H9 (cell line): Measurements from ENCODE around the gene PLXND1. TPM values are rescaled to one million over a fixed set of nuclear protein-coding genes. Genes with fewer than 3 reads are reported as not detected.

Experiments
- DNase-seq: peaks from one replicate; pipeline ENCODE4 v3.0.0-alpha.2; 2017
- H2AFZ ChIP-seq: one replicate; pipeline ENCODE4 v1.6.1; 2013; ENCODE audit warnings: mild to moderate bottlenecking, low read length, control low read depth, moderate library complexity
- H2AK5ac ChIP-seq: 2 replicates; pipeline ENCODE4 v1.6.1; 2013; ENCODE audit warnings: low read length, control low read depth, mixed read lengths; ENCODE audit not compliant: insufficient read length
- H2BK120ac ChIP-seq: one replicate; pipeline ENCODE4 v1.6.1; 2013; ENCODE audit warnings: low read depth, mild to moderate bottlenecking, low read length, control low read depth, inconsistent platforms; ENCODE audit not compliant: poor library complexity, severe bottlenecking
- H2BK12ac ChIP-seq: 2 replicates; pipeline ENCODE4 v1.6.1; 2013; ENCODE audit warnings: low read length, control low read depth, mixed read lengths, low read depth; ENCODE audit not compliant: insufficient read length
- H2BK15ac ChIP-seq: 2 replicates; pipeline ENCODE4 v1.6.1; 2013; ENCODE audit warnings: low read depth, low read length, control low read depth
- H2BK20ac ChIP-seq: one replicate; pipeline ENCODE4 v1.6.1; 2013; ENCODE audit warnings: low read depth, mild to moderate bottlenecking, low read length, control low read depth, inconsistent platforms; ENCODE audit not compliant: poor library complexity, severe bottlenecking
- H2BK5ac ChIP-seq: 2 replicates; pipeline ENCODE4 v1.6.1; 2013; ENCODE audit warnings: low read length, control low read depth, mixed read lengths; ENCODE audit not compliant: insufficient read length
- H3K14ac ChIP-seq: 2 replicates; pipeline ENCODE4 v1.6.1; 2013; ENCODE audit warnings: low read length, control low read depth; ENCODE audit not compliant: insufficient read depth
- H3K18ac ChIP-seq: 2 replicates; pipeline ENCODE4 v1.6.1; 2013; ENCODE audit warnings: low read depth, mild to moderate bottlenecking, mixed read lengths, low read length, control low read depth; ENCODE audit not compliant: insufficient read length
- H3K23ac ChIP-seq: 2 replicates; pipeline ENCODE4 v1.6.1; 2013; ENCODE audit warnings: low read length, control low read depth, mixed read lengths, low read depth; ENCODE audit not compliant: insufficient read length
- H3K23me2 ChIP-seq: 2 replicates; pipeline ENCODE4 v1.6.1; 2013; ENCODE audit warnings: low read depth, mild to moderate bottlenecking, mixed read lengths, low read length, control low read depth; ENCODE audit not compliant: insufficient read length, poor library complexity, severe bottlenecking
- H3K27ac ChIP-seq: 2 replicates; pipeline ENCODE4 v1.5.1; 2013; ENCODE audit warnings: low read length, control low read depth, mixed read lengths, low read depth; ENCODE audit not compliant: insufficient read length
- H3K27me3 ChIP-seq: 2 replicates; pipeline ENCODE4 v1.6.1; 2013; ENCODE audit warnings: low read length, control low read depth, inconsistent platforms; ENCODE audit not compliant: insufficient read depth
- H3K4ac ChIP-seq: 2 replicates; pipeline ENCODE4 v1.6.1; 2013; ENCODE audit warnings: low read depth, mild to moderate bottlenecking, control low read depth, inconsistent platforms, low read length, moderate library complexity
- H3K4me1 ChIP-seq: 2 replicates; pipeline ENCODE4 v1.6.1; 2013; ENCODE audit warnings: low read length, control low read depth, inconsistent platforms; ENCODE audit not compliant: insufficient read depth
- H3K4me2 ChIP-seq: 2 replicates; pipeline ENCODE4 v1.6.1; 2013; ENCODE audit warnings: low read length, control low read depth, mixed read lengths; ENCODE audit not compliant: insufficient read length, insufficient read depth
- H3K56ac ChIP-seq: 2 replicates; pipeline ENCODE4 v1.6.1; 2013; ENCODE audit warnings: low read depth, mild to moderate bottlenecking, mixed read lengths, low read length, control low read depth; ENCODE audit not compliant: insufficient read length
- H3K79me1 ChIP-seq: 2 replicates; pipeline ENCODE4 v1.6.1; 2013; ENCODE audit warnings: low read depth, mild to moderate bottlenecking, moderate library complexity, low read length, control low read depth, inconsistent platforms; ENCODE audit not compliant: insufficient read depth, poor library complexity, severe bottlenecking
- H3K79me2 ChIP-seq: 2 replicates; pipeline ENCODE4 v1.6.1; 2013; ENCODE audit warnings: low read length, control low read depth, inconsistent platforms; ENCODE audit not compliant: insufficient read depth
- H3K9ac ChIP-seq: 2 replicates; pipeline ENCODE4 v1.6.1; 2013; ENCODE audit warnings: low read length, control low read depth, mixed read lengths; ENCODE audit not compliant: insufficient read length; ENCODE audit errors: extremely low read depth
- H3K9me3 ChIP-seq: one replicate; pipeline ENCODE4 v1.6.1; 2013; ENCODE audit warnings: low read depth, low read length, inconsistent platforms; ENCODE audit not compliant: control insufficient read depth
- H3T11ph ChIP-seq: one replicate; pipeline ENCODE4 v1.6.1; 2013; ENCODE audit warnings: mild to moderate bottlenecking, low read length, control low read depth, inconsistent platforms
- H4K20me1 ChIP-seq: one replicate; pipeline ENCODE4 v1.6.1; 2013; ENCODE audit not compliant: control insufficient read depth, insufficient read length, insufficient read depth
- H4K5ac ChIP-seq: 2 replicates; pipeline ENCODE4 v1.6.1; 2013; ENCODE audit warnings: low read depth, mild to moderate bottlenecking, mixed read lengths, low read length, control low read depth; ENCODE audit not compliant: insufficient read length
- H4K8ac ChIP-seq: replicated peaks from 2 replicates; pipeline ENCODE4 v1.6.1; 2013; ENCODE audit warnings: low read length, control low read depth, mixed read lengths, low read depth; ENCODE audit not compliant: insufficient read length
- H4K91ac ChIP-seq: 2 replicates; pipeline ENCODE4 v1.6.1; 2013; ENCODE audit warnings: low read depth, mild to moderate bottlenecking, moderate library complexity, mixed read lengths, low read length, control low read depth; ENCODE audit not compliant: insufficient read length
- H3K27ac Mint-ChIP-seq, 3 experiments: 2 replicates in 2 of 3; 3 replicates in 1 of 3; pipeline ENCODE4 v1.8.0; 2020 to 2021; ENCODE audit warnings: mixed read lengths in 3 of 3, mild to moderate bottlenecking in 1 of 3, moderate library complexity in 1 of 3
- H3K27me3 Mint-ChIP-seq: 2 replicates; pipeline ENCODE4 v1.8.0; 2021; ENCODE audit warnings: low read depth, mild to moderate bottlenecking, moderate library complexity, mixed read lengths
- H3K36me3 Mint-ChIP-seq, 3 experiments: 2 replicates in 2 of 3; 3 replicates in 1 of 3; pipeline ENCODE4 v1.8.0; 2020 to 2021; ENCODE audit warnings: low read depth in 3 of 3, mixed read lengths in 3 of 3; ENCODE audit not compliant: insufficient read depth in 1 of 3
- H3K4me1 Mint-ChIP-seq, 2 experiments: 2 replicates each; pipeline ENCODE4 v1.8.0; 2020; ENCODE audit warnings: mixed read lengths in 2 of 2
- H3K4me3 Mint-ChIP-seq, 2 experiments: 2 replicates in 1 of 2; 3 replicates in 1 of 2; pipeline ENCODE4 v1.8.0; 2020 to 2021; ENCODE audit warnings: mild to moderate bottlenecking in 2 of 2, mixed read lengths in 2 of 2, moderate library complexity in 1 of 2
- H3K9me3 Mint-ChIP-seq, 2 experiments: 2 replicates in 1 of 2; 3 replicates in 1 of 2; pipeline ENCODE4 v1.8.0; 2020; ENCODE audit warnings: mild to moderate bottlenecking in 2 of 2, mixed read lengths in 2 of 2, moderate library complexity in 1 of 2
- CTCF ChIP-seq: fragments of 200-600 bp; sonication (generic); conservative IDR thresholded peaks from 3 replicates; pipeline ENCODE4 v1.8.0; 2021; ENCODE audit warnings: antibody characterized with exemption, mild to moderate bottlenecking
- WGBS: extraction: QIAGEN DNeasy Blood & Tissue Kit; methylation state at CpG from one replicate; pipeline ENCODE4 v1.1.7; 2013; ENCODE audit warnings: missing lambda C conversion rate, low lambda C conversion rate, mixed read lengths; ENCODE audit not compliant: insufficient read length; ENCODE audit errors: extremely low coverage; 5-methylcytosine and 5-hydroxymethylcytosine counted together
- total RNA-seq: library from RNA; stranded (reverse); gene quantifications from 2 replicates; pipeline ENCODE4 v1.2.1, GENCODE V29; 2021

The PLXND1 gene
- total RNA-seq, 1 experiment from 2014 or later = 50.9 TPM

- Histone ChIP-seq H2AFZ (no peak overlapping the region), H3K14ac (no peak overlapping the region; the same call in 1 of the 2 replicates), H3K4me2 (no peak overlapping the region), H4K8ac (no peak overlapping the region), H3K9ac (no peak overlapping the region), H3T11ph (no peak overlapping the region), H3K27me3 (no peaks in the 10 kb centered on the region), H2BK15ac (no peak overlapping the region), H3K9me3 (no peaks in the 10 kb centered on the region), H3K56ac (no peak overlapping the region), H2BK5ac (no peak overlapping the region), H3K23me2 (no peaks in the 10 kb centered on the region), H3K23ac (no peak overlapping the region), H3K79me1 (no peaks in the 10 kb centered on the region), H2BK120ac (no peak overlapping the region), H3K4ac (no peak overlapping the region), H3K79me2 (no peaks in the 10 kb centered on the region), H2BK12ac (no peak overlapping the region), H4K5ac (no peak overlapping the region), H2BK20ac (no peak overlapping the region), H3K4me1 (no peaks in the 10 kb centered on the region; the same call in 1 of the 2 replicates), H4K20me1 (no peaks in the 10 kb centered on the region), H2AK5ac (no peak overlapping the region), H3K18ac (no peak overlapping the region), H4K91ac (no peak overlapping the region), H3K27ac (no peak overlapping the region)
- TF ChIP-seq CTCF = no peak
- Mint-ChIP-seq H3K27me3 (no peaks in the 10 kb centered on the region; the same call in 1 of the 2 replicates), H3K9me3 (no peaks in the 10 kb centered on the region), H3K27ac (peak overlapping the region in 1 of 3 experiments; percentile 21; a peak in 2 of 7 replicates), H3K4me1 (peaks cover 17 to 47% of the 10 kb centered on the region in 2 experiments), H3K36me3 (peaks cover 0 to 12% (median 0%) of the 10 kb centered on the region in 3 experiments; a peak in 2 of 7 replicates), H3K4me3 (peak overlapping the region in 1 of 2 experiments; percentile 4; a peak in 2 of 5 replicates)
- no CpG with 5 or more reads among the region's 10 CpGs for WGBS
- DNase-seq = no peak
Measured at GRCh38 chr3:129552287-129553050, 54.0 kb downstream of the PLXND1 start.
